ENCODE data around the gene PRSS33.

DNA sequence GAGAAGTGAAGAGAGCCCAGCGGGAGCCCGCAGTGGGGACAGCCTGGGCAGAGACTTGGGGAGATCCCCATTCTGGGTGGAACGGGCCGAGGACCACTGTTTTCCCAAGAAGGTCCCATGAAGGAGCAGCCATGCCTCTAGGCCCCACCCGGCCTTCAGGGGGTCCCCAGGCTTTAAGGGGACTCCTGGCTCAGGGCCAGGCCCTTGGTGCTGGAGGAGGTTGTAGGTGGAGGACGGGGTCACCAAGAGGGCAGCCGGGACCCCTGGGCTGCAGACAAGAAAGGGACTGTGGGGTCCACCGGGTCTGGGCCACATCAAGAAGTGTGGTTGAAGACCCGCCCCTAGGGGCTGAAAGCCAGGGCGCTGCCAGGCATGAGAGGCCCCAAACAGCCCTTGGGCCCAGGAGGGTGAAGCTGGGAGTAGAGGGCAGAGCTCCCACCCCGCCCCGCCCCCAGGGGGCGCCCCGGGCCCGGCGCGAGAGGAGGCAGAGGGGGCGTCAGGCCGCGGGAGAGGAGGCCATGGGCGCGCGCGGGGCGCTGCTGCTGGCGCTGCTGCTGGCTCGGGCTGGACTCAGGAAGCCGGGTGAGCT lies 29.5 kb upstream of the PRSS33 start, which contains the start of gene PRSS21:
- TF ChIP-seq FOXM1 (IDR thresholded peaks at IDR 0.05; ENCODE audit: borderline replicate concordance) (no peak), ELF4 (IDR thresholded peaks at IDR 0.05) (no peak), ARNT (IDR thresholded peaks at IDR 0.05) (no peak), FOXA1 (IDR thresholded peaks at IDR 0.05) (no peak)
